ENCODE results near the gene C1orf122. TPM values are rescaled to one million over a fixed set of nuclear protein-coding genes. Genes with fewer than 3 reads are reported as not detected.

Gene C1orf122
- polyA plus RNA-seq, 3 donors: 15.5 to 29.5 (median 22.9) TPM

GRCh38 chr1:37851782-37852210 is 44.2 kb downstream of the C1orf122 start:
- Histone ChIP-seq H3K9me3 (replicated peaks in 1 of 2; ENCODE audit: control insufficient read depth in 1 of 2, insufficient read depth in 1 of 2, low read length in 2 of 2) (no peaks in the 10 kb centered on the region), H3K36me3 (replicated peaks in 1 of 2; ENCODE audit: control insufficient read depth in 1 of 2, insufficient read depth in 2 of 2, low read length in 2 of 2) (peaks cover 7 to 43% of the 10 kb centered on the region in 2 donors), H4K20me1 (ENCODE audit: insufficient read depth, low read length) (peaks cover 6% of the 10 kb centered on the region), H3K27me3 (ENCODE audit: control insufficient read depth in 2 of 2, insufficient read depth in 2 of 2, low read length in 2 of 2) (no peaks in the 10 kb centered on the region), H3K4me1 (ENCODE audit: control insufficient read depth in 1 of 2, insufficient read depth in 2 of 2, low read length in 2 of 2) (peaks cover 99 to 100% of the 10 kb centered on the region in 2 donors), H3K9ac (ENCODE audit: insufficient read depth, low read length, poor library complexity, severe bottlenecking) (peak overlapping the region; percentile 50), H3K79me2 (ENCODE audit: insufficient read depth, low read length) (peaks cover 91% of the 10 kb centered on the region), H3K27ac (ENCODE audit: low read depth in 1 of 2, low read length in 2 of 2) (peak overlapping the region; percentile 67 to 91), H3K4me2 (replicated peaks; ENCODE audit: extremely low read depth, low read length, poor library complexity, severe bottlenecking) (peak overlapping the region; percentile 77), H2AFZ (ENCODE audit: insufficient read depth, low read depth, low read length, poor library complexity, severe bottlenecking) (no peak overlapping the region), H3K4me3 (replicated peaks in 1 of 3; ENCODE audit: low read depth in 2 of 3, low read length in 3 of 3) (peak overlapping the region in 2 of 3 experiments; percentile 4 to 65)
- H3K27me3 Mint-ChIP-seq (ENCODE audit: low read depth in 3 of 3): no peaks in the 10 kb centered on the region
- peaks cover 27% of the 10 kb centered on the region for H3K4me1 Mint-ChIP-seq
- peaks cover 31 to 59% of the 10 kb centered on the region in 2 donors for H3K36me3 Mint-ChIP-seq
- WGBS (ENCODE audit: insufficient coverage): 5% methylated on average over 2 of the region's 2 CpGs
- H3K27ac Mint-ChIP-seq: no peak overlapping the region
- H3K9me3 Mint-ChIP-seq: no peaks in the 10 kb centered on the region
- H3K4me3 Mint-ChIP-seq: no peak overlapping the region
- intact Hi-C loops (cut with micrococcal nuclease): loop anchor here in 1 of 2 donors (10.0 kb wide), 1 partner anchor 257 kb away; the partner anchor contains the start of gene GNL2
- TF ChIP-seq, protein P1, sequence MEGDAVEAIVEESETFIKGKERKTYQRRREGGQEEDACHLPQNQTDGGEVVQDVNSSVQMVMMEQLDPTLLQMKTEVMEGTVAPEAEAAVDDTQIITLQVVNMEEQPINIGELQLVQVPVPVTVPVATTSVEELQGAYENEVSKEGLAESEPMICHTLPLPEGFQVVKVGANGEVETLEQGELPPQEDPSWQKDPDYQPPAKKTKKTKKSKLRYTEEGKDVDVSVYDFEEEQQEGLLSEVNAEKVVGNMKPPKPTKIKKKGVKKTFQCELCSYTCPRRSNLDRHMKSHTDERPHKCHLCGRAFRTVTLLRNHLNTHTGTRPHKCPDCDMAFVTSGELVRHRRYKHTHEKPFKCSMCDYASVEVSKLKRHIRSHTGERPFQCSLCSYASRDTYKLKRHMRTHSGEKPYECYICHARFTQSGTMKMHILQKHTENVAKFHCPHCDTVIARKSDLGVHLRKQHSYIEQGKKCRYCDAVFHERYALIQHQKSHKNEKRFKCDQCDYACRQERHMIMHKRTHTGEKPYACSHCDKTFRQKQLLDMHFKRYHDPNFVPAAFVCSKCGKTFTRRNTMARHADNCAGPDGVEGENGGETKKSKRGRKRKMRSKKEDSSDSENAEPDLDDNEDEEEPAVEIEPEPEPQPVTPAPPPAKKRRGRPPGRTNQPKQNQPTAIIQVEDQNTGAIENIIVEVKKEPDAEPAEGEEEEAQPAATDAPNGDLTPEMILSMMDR (IDR thresholded peaks at IDR 0.05): no peak
- DNase-seq: peak; percentile 58 to 82 (median 67)

- Mint-ChIP-seq H3K4me3 (peak overlapping the region in 1 of 2 donors; percentile 8), H3K9me3 (no peaks in the 10 kb centered on the region), H3K27me3 (ENCODE audit: low read depth in 3 of 3) (no peaks in the 10 kb centered on the region), H3K27ac (peak overlapping the region in 1 of 7 donors; percentile 77), H3K36me3 (peaks cover 34 to 60% of the 10 kb centered on the region in 2 donors), H3K4me1 (peaks cover 41% of the 10 kb centered on the region)
- no peak for DNase-seq
- Histone ChIP-seq H3K9me3 (replicated peaks in 1 of 2; ENCODE audit: control insufficient read depth in 1 of 2, insufficient read depth in 1 of 2, low read length in 2 of 2) (no peaks in the 10 kb centered on the region), H3K27ac (ENCODE audit: low read depth in 1 of 2, low read length in 2 of 2) (peak overlapping the region; percentile 67 to 91), H3K79me2 (ENCODE audit: insufficient read depth, low read length) (peaks cover 91% of the 10 kb centered on the region), H3K27me3 (ENCODE audit: control insufficient read depth in 2 of 2, insufficient read depth in 2 of 2, low read length in 2 of 2) (no peaks in the 10 kb centered on the region), H2AFZ (ENCODE audit: insufficient read depth, low read depth, low read length, poor library complexity, severe bottlenecking) (no peak overlapping the region), H4K20me1 (ENCODE audit: insufficient read depth, low read length) (peaks cover 10% of the 10 kb centered on the region), H3K4me3 (replicated peaks in 1 of 3; ENCODE audit: low read depth in 2 of 3, low read length in 3 of 3) (peak overlapping the region in 1 of 3 experiments; percentile 65), H3K9ac (ENCODE audit: insufficient read depth, low read length, poor library complexity, severe bottlenecking) (no peak overlapping the region), H3K4me1 (ENCODE audit: control insufficient read depth in 1 of 2, insufficient read depth in 2 of 2, low read length in 2 of 2) (peaks cover 99 to 100% of the 10 kb centered on the region in 2 donors), H3K4me2 (replicated peaks; ENCODE audit: extremely low read depth, low read length, poor library complexity, severe bottlenecking) (peak overlapping the region; percentile 77), H3K36me3 (replicated peaks in 1 of 2; ENCODE audit: control insufficient read depth in 1 of 2, insufficient read depth in 2 of 2, low read length in 2 of 2) (peaks cover 14 to 45% of the 10 kb centered on the region in 2 donors)
- TF ChIP-seq, protein P1 (IDR thresholded peaks at IDR 0.05): no peak
- intact Hi-C loops (cut with micrococcal nuclease): loop anchor here in 1 of 2 donors (10.0 kb wide), 1 partner anchor 258 kb away; the partner anchor contains the start of gene GNL2
Observed at GRCh38 chr1:37853157-37853556, 45.6 kb downstream of the C1orf122 start.
